GM23338 (cell line): ENCODE measurements around the gene RPS6KC1. TPM values are rescaled to one million over a fixed set of nuclear protein-coding genes. Genes with fewer than 3 reads are reported as not detected.

Experiments
- ATAC-seq: fragments of 200-7000 bp; cut with Tn5 transposase; 3 replicates; pipeline ENCODE4 v1.9.1; 2020
- DNase-seq: peaks from one replicate; pipeline ENCODE4 v3.0.0-alpha.2; 2015; ENCODE audit warnings: low spot score
- H2AFZ ChIP-seq: fragments of 200-600 bp; sonication (generic); 2 replicates; pipeline ENCODE4 v1.8.0; 2016; ENCODE audit warnings: antibody characterized with exemption, mild to moderate bottlenecking, moderate library complexity
- H3F3A ChIP-seq: fragments of 200-600 bp; sonication (generic); replicated peaks from 2 replicates; pipeline ENCODE4 v1.8.0; 2017; ENCODE audit warnings: antibody characterized with exemption, mixed run types, low read depth
- H3K27ac ChIP-seq: fragments of 200-600 bp; sonication (generic); 2 replicates; pipeline ENCODE4 v1.6.1; 2016; ENCODE audit warnings: low read depth
- H3K27me3 ChIP-seq: fragments of 200-600 bp; sonication (generic); 2 replicates; pipeline ENCODE4 v1.8.0; 2016; ENCODE audit warnings: mild to moderate bottlenecking, mixed run types, moderate library complexity; ENCODE audit not compliant: insufficient read depth
- H3K36me3 ChIP-seq: fragments of 200-600 bp; sonication (generic); 2 replicates; pipeline ENCODE4 v1.8.0; 2016; ENCODE audit warnings: mild to moderate bottlenecking; ENCODE audit not compliant: insufficient read depth
- H3K4me1 ChIP-seq: fragments of 200-600 bp; sonication (generic); 2 replicates; pipeline ENCODE4 v1.8.0; 2016; ENCODE audit warnings: mild to moderate bottlenecking, moderate library complexity; ENCODE audit not compliant: insufficient read depth
- H3K4me2 ChIP-seq: fragments of 200-600 bp; sonication (generic); 2 replicates; pipeline ENCODE4 v1.7.1; 2017; ENCODE audit warnings: mixed run types
- H3K4me3 ChIP-seq: fragments of 200-600 bp; sonication (generic); 2 replicates; pipeline ENCODE4 v1.6.1; 2016; ENCODE audit warnings: mixed run types
- H3K79me2 ChIP-seq: fragments of 200-600 bp; sonication (generic); replicated peaks from 2 replicates; pipeline ENCODE4 v1.8.0; 2017; ENCODE audit warnings: mild to moderate bottlenecking; ENCODE audit not compliant: insufficient read depth
- H3K9me2 ChIP-seq: fragments of 200-600 bp; sonication (generic); 2 replicates; pipeline ENCODE4 v1.8.0; 2017; ENCODE audit not compliant: insufficient read depth
- H4K20me1 ChIP-seq: fragments of 200-600 bp; sonication (generic); replicated peaks from 2 replicates; pipeline ENCODE4 v1.8.0; 2017; ENCODE audit warnings: mild to moderate bottlenecking; ENCODE audit not compliant: insufficient read depth
- H3K27ac Mint-ChIP-seq: 2 replicates; pipeline ENCODE4 v1.8.0; 2020; ENCODE audit warnings: inconsistent platforms, mild to moderate bottlenecking, moderate library complexity, mixed read lengths
- H3K27me3 Mint-ChIP-seq: 3 replicates; pipeline ENCODE4 v1.8.0; 2022; ENCODE audit warnings: low read depth, mild to moderate bottlenecking, moderate library complexity, mixed read lengths, inconsistent platforms; ENCODE audit not compliant: insufficient read depth, poor library complexity
- H3K36me3 Mint-ChIP-seq: 3 replicates; pipeline ENCODE4 v1.8.0; 2021; ENCODE audit warnings: low read depth, mild to moderate bottlenecking, inconsistent platforms, moderate library complexity, mixed read lengths
- H3K4me1 Mint-ChIP-seq: 3 replicates; pipeline ENCODE4 v1.8.0; 2020; ENCODE audit warnings: mild to moderate bottlenecking, inconsistent platforms, mixed read lengths
- H3K4me3 Mint-ChIP-seq: 3 replicates; pipeline ENCODE4 v1.8.0; 2021; ENCODE audit warnings: moderate library complexity, mild to moderate bottlenecking, inconsistent platforms, mixed read lengths
- H3K9me3 Mint-ChIP-seq: 3 replicates; pipeline ENCODE4 v1.8.0; 2020; ENCODE audit warnings: moderate library complexity, mild to moderate bottlenecking, inconsistent platforms, mixed read lengths
- CREB1 ChIP-seq: fragments of 250-450 bp; sonication (Bioruptor Pico); IDR thresholded peaks from 2 replicates; pipeline ENCODE4 v1.5.0; 2020; ENCODE audit warnings: low read depth, mild to moderate bottlenecking, moderate library complexity
- EZH2 ChIP-seq: fragments of 200-600 bp; sonication (generic); IDR thresholded peaks from one replicate; pipeline ENCODE4 v1.8.0; 2017; ENCODE audit warnings: antibody characterized with exemption, mild to moderate bottlenecking, low read depth; ENCODE audit not compliant: unreplicated experiment
- EZH2phosphoT487 ChIP-seq: fragments of 200-600 bp; sonication (generic); IDR thresholded peaks from one replicate; pipeline ENCODE4 v1.8.1; 2018; ENCODE audit warnings: antibody characterized with exemption; ENCODE audit not compliant: unreplicated experiment
- POLR2AphosphoS5 ChIP-seq: IDR thresholded peaks from 2 replicates; pipeline ENCODE4 v1.6.1; 2016; ENCODE audit warnings: antibody characterized with exemption, low read depth
- STAT1 ChIP-seq: IDR thresholded peaks from one replicate; pipeline ENCODE4 v1.6.1; 2016; ENCODE audit warnings: antibody characterized with exemption; ENCODE audit not compliant: unreplicated experiment
- ZNF114 ChIP-seq: fragments of 250-450 bp; sonication (Bioruptor Pico); IDR thresholded peaks from 2 replicates; pipeline ENCODE4 v1.5.0; 2020; ENCODE audit warnings: mild to moderate bottlenecking, moderate library complexity
- ZNF331 ChIP-seq: fragments of 250-450 bp; sonication (Bioruptor Pico); IDR thresholded peaks from 2 replicates; pipeline ENCODE4 v1.5.0; 2020; ENCODE audit warnings: low read depth, mild to moderate bottlenecking, moderate library complexity
- polyA plus RNA-seq: library from polyadenylated mRNA; unstranded; fragments of >200 nt; fragmentation: Nextera tagmentation; extraction: Ambion mirVana; gene quantifications from 2 replicates; pipeline ENCODE4 v1.2.1, GENCODE V29; 2016
- total RNA-seq: library from RNA; depleted of rRNA; stranded (reverse); fragments of >200 nt; shearing (Covaris generic); gene quantifications from 2 replicates; pipeline ENCODE4 v1.2.3, GENCODE V29; 2014
- TF ChIP-seq, protein P1 (sequence below): IDR thresholded peaks from 2 replicates; pipeline ENCODE4 v1.6.1; 2016; ENCODE audit warnings: antibody characterized with exemption
- TF ChIP-seq, protein P2 (sequence below), 2 experiments: fragments of 200-600 bp in 1 of 2; sonication (generic) in 1 of 2; conservative IDR thresholded peaks; 2 replicates each; pipeline versions ENCODE4 v1.5.1 to v1.6.1; 2016 to 2017; ENCODE audit warnings: antibody characterized with exemption in 2 of 2, low read depth in 2 of 2, mild to moderate bottlenecking in 2 of 2, moderate library complexity in 1 of 2
- TF ChIP-seq, protein P3 (sequence below): fragments of 250-450 bp; sonication (Bioruptor Pico); IDR thresholded peaks from 2 replicates; pipeline ENCODE4 v1.5.0; 2020; ENCODE audit warnings: mild to moderate bottlenecking, moderate library complexity

RPS6KC1 gene
- total and polyA plus RNA-seq, 2 experiments from 2014 or later, result 7.9 to 24.9 TPM

DNA sequence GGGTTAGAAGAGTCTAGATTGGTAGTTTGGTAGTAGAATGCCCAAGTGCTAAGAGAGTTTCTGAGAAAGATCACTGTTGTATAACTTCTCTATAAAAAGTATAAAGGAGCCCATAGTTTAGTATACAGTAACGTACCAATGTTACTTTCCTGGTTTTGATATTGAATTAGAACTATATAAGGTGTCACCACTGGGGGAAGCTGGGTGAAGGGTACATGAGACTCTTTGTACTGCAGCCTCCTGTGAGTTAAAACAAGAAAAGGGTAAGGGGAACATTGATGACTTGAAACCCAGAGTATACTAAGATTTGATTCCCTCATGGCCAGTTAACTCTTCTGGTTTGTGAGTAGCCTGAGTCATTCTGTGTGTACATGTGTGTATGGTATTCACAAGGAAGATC is 129.8 kb downstream of the RPS6KC1 start:
- H3K36me3 Mint-ChIP-seq, result peaks cover 3% of the 10 kb centered on the region; the same call in 2 of the 3 replicates
- no peak overlapping the region for H3K27ac Mint-ChIP-seq
- TF ChIP-seq POLR2AphosphoS5, result no peak
- TF ChIP-seq EZH2phosphoT487, result no peak
- TF ChIP-seq CREB1 (CRISPR knock-in tag), result no peak
- TF ChIP-seq, protein P1, sequence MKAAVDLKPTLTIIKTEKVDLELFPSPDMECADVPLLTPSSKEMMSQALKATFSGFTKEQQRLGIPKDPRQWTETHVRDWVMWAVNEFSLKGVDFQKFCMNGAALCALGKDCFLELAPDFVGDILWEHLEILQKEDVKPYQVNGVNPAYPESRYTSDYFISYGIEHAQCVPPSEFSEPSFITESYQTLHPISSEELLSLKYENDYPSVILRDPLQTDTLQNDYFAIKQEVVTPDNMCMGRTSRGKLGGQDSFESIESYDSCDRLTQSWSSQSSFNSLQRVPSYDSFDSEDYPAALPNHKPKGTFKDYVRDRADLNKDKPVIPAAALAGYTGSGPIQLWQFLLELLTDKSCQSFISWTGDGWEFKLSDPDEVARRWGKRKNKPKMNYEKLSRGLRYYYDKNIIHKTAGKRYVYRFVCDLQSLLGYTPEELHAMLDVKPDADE, result no peak
- TF ChIP-seq EZH2, result no peak
- Histone ChIP-seq H2AFZ (no peak overlapping the region), H3K36me3 (no peaks in the 10 kb centered on the region), H3K4me2 (no peak overlapping the region), H3K4me1 (0 out of 2 replicates have a peak, but pooled peaks cover 4% of the 10 kb centered on the region), H3K27ac (no peak overlapping the region), H3K79me2 (no peaks in the 10 kb centered on the region), H3K27me3 (no peaks in the 10 kb centered on the region), H3K4me3 (no peak overlapping the region), H4K20me1 (no peaks in the 10 kb centered on the region), H3K9me2 (no peaks in the 10 kb centered on the region), H3F3A (no peaks in the 10 kb centered on the region)
- no peak overlapping the region for H3K4me3 Mint-ChIP-seq
- peaks cover 9% of the 10 kb centered on the region; the same call in 2 of the 3 replicates for H3K9me3 Mint-ChIP-seq
- no peaks in the 10 kb centered on the region for H3K27me3 Mint-ChIP-seq
- DNase-seq, result no peak
- ATAC-seq, result no peak
- peaks cover 5% of the 10 kb centered on the region; the same call in 2 of the 3 replicates for H3K4me1 Mint-ChIP-seq

DNA sequence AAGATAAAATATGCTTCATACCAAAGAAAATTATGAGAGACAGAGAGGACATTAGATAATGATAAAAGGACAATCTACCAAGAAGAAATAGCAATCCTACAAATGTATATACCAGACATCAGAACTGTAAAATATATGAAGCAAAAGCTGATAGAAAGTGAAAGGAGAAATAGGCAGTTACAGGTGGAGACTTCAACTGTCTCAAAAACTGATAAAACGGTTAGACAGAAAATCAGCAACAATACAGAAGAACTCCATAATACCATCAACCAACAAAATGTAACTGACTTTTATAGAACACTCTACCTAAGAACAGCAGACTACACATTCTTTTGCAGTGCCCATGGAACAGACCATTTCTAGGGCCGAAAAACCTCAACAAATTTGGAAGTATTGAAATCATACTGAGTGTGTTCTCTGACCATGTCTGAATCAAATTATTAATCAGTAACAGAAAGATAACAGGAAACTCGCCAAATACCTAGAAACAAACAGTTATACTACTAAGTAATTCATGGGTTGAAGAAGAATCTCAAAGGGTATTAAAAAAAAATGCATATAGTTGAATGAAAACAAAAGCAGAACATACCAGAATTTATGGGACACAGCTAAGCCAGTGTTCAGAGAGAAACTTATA is 132.1 kb downstream of the RPS6KC1 start:
- no peak overlapping the region for H3K4me2 ChIP-seq
- no peak overlapping the region for H3K27ac ChIP-seq
- no peaks in the 10 kb centered on the region for H3K36me3 ChIP-seq
- Mint-ChIP-seq H3K4me1 (no peaks in the 10 kb centered on the region), H3K4me3 (no peak overlapping the region), H3K9me3 (peaks cover 19% of the 10 kb centered on the region), H3K36me3 (peaks cover 13% of the 10 kb centered on the region; the same call in 2 of the 3 replicates), H3K27me3 (no peaks in the 10 kb centered on the region), H3K27ac (no peak overlapping the region)
- H2AFZ ChIP-seq, result no peak overlapping the region
- no peak for ATAC-seq
- no peaks in the 10 kb centered on the region for H3K27me3 ChIP-seq
- H3K4me1 ChIP-seq, result no peaks in the 10 kb centered on the region
- no peak for DNase-seq
- no peaks in the 10 kb centered on the region for H3K79me2 ChIP-seq
- H3K4me3 ChIP-seq, result no peak overlapping the region
- no peaks in the 10 kb centered on the region for H3K9me2 ChIP-seq
- no peaks in the 10 kb centered on the region for H3F3A ChIP-seq
- no peaks in the 10 kb centered on the region for H4K20me1 ChIP-seq
- TF ChIP-seq POLR2AphosphoS5 (no peak), ZNF114 (CRISPR knock-in tag) (no peak), EZH2 (no peak), ZNF331 (no peak), STAT1 (no peak)
- TF ChIP-seq, protein P2, sequence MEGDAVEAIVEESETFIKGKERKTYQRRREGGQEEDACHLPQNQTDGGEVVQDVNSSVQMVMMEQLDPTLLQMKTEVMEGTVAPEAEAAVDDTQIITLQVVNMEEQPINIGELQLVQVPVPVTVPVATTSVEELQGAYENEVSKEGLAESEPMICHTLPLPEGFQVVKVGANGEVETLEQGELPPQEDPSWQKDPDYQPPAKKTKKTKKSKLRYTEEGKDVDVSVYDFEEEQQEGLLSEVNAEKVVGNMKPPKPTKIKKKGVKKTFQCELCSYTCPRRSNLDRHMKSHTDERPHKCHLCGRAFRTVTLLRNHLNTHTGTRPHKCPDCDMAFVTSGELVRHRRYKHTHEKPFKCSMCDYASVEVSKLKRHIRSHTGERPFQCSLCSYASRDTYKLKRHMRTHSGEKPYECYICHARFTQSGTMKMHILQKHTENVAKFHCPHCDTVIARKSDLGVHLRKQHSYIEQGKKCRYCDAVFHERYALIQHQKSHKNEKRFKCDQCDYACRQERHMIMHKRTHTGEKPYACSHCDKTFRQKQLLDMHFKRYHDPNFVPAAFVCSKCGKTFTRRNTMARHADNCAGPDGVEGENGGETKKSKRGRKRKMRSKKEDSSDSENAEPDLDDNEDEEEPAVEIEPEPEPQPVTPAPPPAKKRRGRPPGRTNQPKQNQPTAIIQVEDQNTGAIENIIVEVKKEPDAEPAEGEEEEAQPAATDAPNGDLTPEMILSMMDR (conservative IDR thresholded peaks at IDR 0.05; ENCODE audit: low read depth in 2 of 2), result no peak
- TF ChIP-seq, protein P3, sequence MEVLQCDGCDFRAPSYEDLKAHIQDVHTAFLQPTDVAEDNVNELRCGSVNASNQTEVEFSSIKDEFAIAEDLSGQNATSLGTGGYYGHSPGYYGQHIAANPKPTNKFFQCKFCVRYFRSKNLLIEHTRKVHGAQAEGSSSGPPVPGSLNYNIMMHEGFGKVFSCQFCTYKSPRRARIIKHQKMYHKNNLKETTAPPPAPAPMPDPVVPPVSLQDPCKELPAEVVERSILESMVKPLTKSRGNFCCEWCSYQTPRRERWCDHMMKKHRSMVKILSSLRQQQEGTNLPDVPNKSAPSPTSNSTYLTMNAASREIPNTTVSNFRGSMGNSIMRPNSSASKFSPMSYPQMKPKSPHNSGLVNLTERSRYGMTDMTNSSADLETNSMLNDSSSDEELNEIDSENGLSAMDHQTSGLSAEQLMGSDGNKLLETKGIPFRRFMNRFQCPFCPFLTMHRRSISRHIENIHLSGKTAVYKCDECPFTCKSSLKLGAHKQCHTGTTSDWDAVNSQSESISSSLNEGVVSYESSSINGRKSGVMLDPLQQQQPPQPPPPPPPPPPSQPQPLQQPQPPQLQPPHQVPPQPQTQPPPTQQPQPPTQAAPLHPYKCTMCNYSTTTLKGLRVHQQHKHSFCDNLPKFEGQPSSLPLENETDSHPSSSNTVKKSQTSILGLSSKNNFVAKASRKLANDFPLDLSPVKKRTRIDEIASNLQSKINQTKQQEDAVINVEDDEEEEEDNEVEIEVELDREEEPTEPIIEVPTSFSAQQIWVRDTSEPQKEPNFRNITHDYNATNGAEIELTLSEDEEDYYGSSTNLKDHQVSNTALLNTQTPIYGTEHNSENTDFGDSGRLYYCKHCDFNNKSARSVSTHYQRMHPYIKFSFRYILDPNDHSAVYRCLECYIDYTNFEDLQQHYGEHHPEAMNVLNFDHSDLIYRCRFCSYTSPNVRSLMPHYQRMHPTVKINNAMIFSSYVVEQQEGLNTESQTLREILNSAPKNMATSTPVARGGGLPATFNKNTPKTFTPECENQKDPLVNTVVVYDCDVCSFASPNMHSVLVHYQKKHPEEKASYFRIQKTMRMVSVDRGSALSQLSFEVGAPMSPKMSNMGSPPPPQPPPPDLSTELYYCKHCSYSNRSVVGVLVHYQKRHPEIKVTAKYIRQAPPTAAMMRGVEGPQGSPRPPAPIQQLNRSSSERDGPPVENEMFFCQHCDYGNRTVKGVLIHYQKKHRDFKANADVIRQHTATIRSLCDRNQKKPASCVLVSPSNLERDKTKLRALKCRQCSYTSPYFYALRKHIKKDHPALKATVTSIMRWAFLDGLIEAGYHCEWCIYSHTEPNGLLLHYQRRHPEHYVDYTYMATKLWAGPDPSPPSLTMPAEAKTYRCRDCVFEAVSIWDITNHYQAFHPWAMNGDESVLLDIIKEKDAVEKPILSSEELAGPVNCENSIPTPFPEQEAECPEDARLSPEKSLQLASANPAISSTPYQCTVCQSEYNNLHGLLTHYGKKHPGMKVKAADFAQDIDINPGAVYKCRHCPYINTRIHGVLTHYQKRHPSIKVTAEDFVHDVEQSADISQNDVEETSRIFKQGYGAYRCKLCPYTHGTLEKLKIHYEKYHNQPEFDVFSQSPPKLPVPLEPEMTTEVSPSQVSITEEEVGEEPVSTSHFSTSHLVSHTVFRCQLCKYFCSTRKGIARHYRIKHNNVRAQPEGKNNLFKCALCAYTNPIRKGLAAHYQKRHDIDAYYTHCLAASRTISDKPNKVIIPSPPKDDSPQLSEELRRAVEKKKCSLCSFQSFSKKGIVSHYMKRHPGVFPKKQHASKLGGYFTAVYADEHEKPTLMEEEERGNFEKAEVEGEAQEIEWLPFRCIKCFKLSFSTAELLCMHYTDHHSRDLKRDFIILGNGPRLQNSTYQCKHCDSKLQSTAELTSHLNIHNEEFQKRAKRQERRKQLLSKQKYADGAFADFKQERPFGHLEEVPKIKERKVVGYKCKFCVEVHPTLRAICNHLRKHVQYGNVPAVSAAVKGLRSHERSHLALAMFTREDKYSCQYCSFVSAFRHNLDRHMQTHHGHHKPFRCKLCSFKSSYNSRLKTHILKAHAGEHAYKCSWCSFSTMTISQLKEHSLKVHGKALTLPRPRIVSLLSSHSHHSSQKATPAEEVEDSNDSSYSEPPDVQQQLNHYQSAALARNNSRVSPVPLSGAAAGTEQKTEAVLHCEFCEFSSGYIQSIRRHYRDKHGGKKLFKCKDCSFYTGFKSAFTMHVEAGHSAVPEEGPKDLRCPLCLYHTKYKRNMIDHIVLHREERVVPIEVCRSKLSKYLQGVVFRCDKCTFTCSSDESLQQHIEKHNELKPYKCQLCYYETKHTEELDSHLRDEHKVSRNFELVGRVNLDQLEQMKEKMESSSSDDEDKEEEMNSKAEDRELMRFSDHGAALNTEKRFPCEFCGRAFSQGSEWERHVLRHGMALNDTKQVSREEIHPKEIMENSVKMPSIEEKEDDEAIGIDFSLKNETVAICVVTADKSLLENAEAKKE (CRISPR knock-in tag), result no peak
- TF ChIP-seq, protein P1, result no peak
